ENCODE data around the gene AUTS2. TPM values are rescaled to one million over a fixed set of nuclear protein-coding genes. Genes with fewer than 3 reads are reported as not detected.

The AUTS2 gene
- total and polyA plus RNA-seq, 2 experiments from 2014 or later: 32.0 to 91.0 TPM

DNA sequence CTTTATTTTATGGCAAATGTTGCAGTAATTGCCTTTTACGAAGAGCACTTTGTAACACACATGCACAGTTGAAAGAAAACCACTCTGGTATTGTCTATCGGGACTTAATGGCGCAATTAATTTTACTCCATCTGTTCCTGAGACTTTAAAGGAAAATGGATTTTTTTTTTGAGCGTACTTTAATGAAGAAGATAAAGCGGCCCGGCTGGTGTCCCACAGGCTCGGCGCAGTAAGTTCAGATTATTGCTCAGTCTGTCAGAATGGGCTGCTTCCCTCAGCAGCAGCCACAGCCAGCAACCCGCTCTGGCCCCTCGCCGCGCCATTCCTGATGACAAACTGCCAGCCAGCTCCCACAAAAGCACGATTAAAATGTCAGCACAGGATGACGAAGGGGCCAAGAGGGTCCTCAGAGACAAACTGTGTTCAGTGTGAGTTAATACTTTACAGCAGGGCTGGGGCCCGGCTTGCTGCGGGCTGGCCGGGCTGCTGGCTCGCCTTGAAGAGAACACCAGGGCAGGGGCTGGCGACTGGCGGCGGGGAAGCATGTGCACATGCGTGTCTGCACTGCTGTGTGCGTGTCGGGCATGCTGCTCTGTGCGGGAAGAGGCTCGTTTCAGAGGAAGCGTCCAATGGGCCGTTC, 1032.7 kb downstream of the AUTS2 start:
- no peak overlapping the region for H3K27ac ChIP-seq (ENCODE audit: low read depth)
- no peak overlapping the region; the same call in 1 of the 2 replicates for H3K4me2 ChIP-seq
- H3K4me3 ChIP-seq: no peak overlapping the region
- H3F3A ChIP-seq (replicated peaks; ENCODE audit: low read depth): no peaks in the 10 kb centered on the region
- peak; percentile 25 for ATAC-seq
- Mint-ChIP-seq H3K27me3 (ENCODE audit: insufficient read depth, low read depth, poor library complexity) (peaks cover 16% of the 10 kb centered on the region), H3K4me1 (peaks cover 39% of the 10 kb centered on the region), H3K36me3 (ENCODE audit: low read depth) (0 out of 3 replicates have a peak, but pooled peaks cover 2% of the 10 kb centered on the region), H3K27ac (no peak overlapping the region), H3K9me3 (no peaks in the 10 kb centered on the region; the same call in 2 of the 3 replicates), H3K4me3 (no peak overlapping the region)
- H3K36me3 ChIP-seq (ENCODE audit: insufficient read depth): no peaks in the 10 kb centered on the region
- TF ChIP-seq ZNF114 (CRISPR knock-in tag; IDR thresholded peaks at IDR 0.05) (no peak), ZNF331 (CRISPR knock-in tag; IDR thresholded peaks at IDR 0.05; ENCODE audit: low read depth) (no peak), EZH2 (IDR thresholded peaks at IDR 0.05; ENCODE audit: low read depth, unreplicated experiment) (no peak), EZH2phosphoT487 (IDR thresholded peaks at IDR 0.05; ENCODE audit: unreplicated experiment) (no peak), JUNB (IDR thresholded peaks at IDR 0.05; ENCODE audit: unreplicated experiment) (no peak), CREB1 (CRISPR knock-in tag; IDR thresholded peaks at IDR 0.05; ENCODE audit: low read depth) (no peak), NANOG (IDR thresholded peaks at IDR 0.05; ENCODE audit: borderline replicate concordance) (no peak), STAT1 (IDR thresholded peaks at IDR 0.05; ENCODE audit: unreplicated experiment) (no peak), POLR2AphosphoS5 (IDR thresholded peaks at IDR 0.05; ENCODE audit: low read depth) (no peak)
- TF ChIP-seq, protein P1, sequence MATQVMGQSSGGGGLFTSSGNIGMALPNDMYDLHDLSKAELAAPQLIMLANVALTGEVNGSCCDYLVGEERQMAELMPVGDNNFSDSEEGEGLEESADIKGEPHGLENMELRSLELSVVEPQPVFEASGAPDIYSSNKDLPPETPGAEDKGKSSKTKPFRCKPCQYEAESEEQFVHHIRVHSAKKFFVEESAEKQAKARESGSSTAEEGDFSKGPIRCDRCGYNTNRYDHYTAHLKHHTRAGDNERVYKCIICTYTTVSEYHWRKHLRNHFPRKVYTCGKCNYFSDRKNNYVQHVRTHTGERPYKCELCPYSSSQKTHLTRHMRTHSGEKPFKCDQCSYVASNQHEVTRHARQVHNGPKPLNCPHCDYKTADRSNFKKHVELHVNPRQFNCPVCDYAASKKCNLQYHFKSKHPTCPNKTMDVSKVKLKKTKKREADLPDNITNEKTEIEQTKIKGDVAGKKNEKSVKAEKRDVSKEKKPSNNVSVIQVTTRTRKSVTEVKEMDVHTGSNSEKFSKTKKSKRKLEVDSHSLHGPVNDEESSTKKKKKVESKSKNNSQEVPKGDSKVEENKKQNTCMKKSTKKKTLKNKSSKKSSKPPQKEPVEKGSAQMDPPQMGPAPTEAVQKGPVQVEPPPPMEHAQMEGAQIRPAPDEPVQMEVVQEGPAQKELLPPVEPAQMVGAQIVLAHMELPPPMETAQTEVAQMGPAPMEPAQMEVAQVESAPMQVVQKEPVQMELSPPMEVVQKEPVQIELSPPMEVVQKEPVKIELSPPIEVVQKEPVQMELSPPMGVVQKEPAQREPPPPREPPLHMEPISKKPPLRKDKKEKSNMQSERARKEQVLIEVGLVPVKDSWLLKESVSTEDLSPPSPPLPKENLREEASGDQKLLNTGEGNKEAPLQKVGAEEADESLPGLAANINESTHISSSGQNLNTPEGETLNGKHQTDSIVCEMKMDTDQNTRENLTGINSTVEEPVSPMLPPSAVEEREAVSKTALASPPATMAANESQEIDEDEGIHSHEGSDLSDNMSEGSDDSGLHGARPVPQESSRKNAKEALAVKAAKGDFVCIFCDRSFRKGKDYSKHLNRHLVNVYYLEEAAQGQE (IDR thresholded peaks at IDR 0.05; ENCODE audit: unreplicated experiment): no peak
- TF ChIP-seq, protein P2, sequence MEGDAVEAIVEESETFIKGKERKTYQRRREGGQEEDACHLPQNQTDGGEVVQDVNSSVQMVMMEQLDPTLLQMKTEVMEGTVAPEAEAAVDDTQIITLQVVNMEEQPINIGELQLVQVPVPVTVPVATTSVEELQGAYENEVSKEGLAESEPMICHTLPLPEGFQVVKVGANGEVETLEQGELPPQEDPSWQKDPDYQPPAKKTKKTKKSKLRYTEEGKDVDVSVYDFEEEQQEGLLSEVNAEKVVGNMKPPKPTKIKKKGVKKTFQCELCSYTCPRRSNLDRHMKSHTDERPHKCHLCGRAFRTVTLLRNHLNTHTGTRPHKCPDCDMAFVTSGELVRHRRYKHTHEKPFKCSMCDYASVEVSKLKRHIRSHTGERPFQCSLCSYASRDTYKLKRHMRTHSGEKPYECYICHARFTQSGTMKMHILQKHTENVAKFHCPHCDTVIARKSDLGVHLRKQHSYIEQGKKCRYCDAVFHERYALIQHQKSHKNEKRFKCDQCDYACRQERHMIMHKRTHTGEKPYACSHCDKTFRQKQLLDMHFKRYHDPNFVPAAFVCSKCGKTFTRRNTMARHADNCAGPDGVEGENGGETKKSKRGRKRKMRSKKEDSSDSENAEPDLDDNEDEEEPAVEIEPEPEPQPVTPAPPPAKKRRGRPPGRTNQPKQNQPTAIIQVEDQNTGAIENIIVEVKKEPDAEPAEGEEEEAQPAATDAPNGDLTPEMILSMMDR (conservative IDR thresholded peaks at IDR 0.05; ENCODE audit: low read depth in 2 of 2): no peak
- TF ChIP-seq, protein P3, sequence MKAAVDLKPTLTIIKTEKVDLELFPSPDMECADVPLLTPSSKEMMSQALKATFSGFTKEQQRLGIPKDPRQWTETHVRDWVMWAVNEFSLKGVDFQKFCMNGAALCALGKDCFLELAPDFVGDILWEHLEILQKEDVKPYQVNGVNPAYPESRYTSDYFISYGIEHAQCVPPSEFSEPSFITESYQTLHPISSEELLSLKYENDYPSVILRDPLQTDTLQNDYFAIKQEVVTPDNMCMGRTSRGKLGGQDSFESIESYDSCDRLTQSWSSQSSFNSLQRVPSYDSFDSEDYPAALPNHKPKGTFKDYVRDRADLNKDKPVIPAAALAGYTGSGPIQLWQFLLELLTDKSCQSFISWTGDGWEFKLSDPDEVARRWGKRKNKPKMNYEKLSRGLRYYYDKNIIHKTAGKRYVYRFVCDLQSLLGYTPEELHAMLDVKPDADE (IDR thresholded peaks at IDR 0.05): no peak
- TF ChIP-seq, protein P4, sequence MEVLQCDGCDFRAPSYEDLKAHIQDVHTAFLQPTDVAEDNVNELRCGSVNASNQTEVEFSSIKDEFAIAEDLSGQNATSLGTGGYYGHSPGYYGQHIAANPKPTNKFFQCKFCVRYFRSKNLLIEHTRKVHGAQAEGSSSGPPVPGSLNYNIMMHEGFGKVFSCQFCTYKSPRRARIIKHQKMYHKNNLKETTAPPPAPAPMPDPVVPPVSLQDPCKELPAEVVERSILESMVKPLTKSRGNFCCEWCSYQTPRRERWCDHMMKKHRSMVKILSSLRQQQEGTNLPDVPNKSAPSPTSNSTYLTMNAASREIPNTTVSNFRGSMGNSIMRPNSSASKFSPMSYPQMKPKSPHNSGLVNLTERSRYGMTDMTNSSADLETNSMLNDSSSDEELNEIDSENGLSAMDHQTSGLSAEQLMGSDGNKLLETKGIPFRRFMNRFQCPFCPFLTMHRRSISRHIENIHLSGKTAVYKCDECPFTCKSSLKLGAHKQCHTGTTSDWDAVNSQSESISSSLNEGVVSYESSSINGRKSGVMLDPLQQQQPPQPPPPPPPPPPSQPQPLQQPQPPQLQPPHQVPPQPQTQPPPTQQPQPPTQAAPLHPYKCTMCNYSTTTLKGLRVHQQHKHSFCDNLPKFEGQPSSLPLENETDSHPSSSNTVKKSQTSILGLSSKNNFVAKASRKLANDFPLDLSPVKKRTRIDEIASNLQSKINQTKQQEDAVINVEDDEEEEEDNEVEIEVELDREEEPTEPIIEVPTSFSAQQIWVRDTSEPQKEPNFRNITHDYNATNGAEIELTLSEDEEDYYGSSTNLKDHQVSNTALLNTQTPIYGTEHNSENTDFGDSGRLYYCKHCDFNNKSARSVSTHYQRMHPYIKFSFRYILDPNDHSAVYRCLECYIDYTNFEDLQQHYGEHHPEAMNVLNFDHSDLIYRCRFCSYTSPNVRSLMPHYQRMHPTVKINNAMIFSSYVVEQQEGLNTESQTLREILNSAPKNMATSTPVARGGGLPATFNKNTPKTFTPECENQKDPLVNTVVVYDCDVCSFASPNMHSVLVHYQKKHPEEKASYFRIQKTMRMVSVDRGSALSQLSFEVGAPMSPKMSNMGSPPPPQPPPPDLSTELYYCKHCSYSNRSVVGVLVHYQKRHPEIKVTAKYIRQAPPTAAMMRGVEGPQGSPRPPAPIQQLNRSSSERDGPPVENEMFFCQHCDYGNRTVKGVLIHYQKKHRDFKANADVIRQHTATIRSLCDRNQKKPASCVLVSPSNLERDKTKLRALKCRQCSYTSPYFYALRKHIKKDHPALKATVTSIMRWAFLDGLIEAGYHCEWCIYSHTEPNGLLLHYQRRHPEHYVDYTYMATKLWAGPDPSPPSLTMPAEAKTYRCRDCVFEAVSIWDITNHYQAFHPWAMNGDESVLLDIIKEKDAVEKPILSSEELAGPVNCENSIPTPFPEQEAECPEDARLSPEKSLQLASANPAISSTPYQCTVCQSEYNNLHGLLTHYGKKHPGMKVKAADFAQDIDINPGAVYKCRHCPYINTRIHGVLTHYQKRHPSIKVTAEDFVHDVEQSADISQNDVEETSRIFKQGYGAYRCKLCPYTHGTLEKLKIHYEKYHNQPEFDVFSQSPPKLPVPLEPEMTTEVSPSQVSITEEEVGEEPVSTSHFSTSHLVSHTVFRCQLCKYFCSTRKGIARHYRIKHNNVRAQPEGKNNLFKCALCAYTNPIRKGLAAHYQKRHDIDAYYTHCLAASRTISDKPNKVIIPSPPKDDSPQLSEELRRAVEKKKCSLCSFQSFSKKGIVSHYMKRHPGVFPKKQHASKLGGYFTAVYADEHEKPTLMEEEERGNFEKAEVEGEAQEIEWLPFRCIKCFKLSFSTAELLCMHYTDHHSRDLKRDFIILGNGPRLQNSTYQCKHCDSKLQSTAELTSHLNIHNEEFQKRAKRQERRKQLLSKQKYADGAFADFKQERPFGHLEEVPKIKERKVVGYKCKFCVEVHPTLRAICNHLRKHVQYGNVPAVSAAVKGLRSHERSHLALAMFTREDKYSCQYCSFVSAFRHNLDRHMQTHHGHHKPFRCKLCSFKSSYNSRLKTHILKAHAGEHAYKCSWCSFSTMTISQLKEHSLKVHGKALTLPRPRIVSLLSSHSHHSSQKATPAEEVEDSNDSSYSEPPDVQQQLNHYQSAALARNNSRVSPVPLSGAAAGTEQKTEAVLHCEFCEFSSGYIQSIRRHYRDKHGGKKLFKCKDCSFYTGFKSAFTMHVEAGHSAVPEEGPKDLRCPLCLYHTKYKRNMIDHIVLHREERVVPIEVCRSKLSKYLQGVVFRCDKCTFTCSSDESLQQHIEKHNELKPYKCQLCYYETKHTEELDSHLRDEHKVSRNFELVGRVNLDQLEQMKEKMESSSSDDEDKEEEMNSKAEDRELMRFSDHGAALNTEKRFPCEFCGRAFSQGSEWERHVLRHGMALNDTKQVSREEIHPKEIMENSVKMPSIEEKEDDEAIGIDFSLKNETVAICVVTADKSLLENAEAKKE (CRISPR knock-in tag; IDR thresholded peaks at IDR 0.05): no peak
- no peaks in the 10 kb centered on the region for H3K79me2 ChIP-seq (replicated peaks; ENCODE audit: insufficient read depth)
- H3K9me2 ChIP-seq (ENCODE audit: insufficient read depth): 0 out of 2 replicates have a peak, but pooled peaks cover 1% of the 10 kb centered on the region
- H2AFZ ChIP-seq: no peak overlapping the region
- no peaks in the 10 kb centered on the region for H3K27me3 ChIP-seq (ENCODE audit: insufficient read depth)
- no peaks in the 10 kb centered on the region for H4K20me1 ChIP-seq (replicated peaks; ENCODE audit: insufficient read depth)
- peaks cover 20% of the 10 kb centered on the region for H3K4me1 ChIP-seq (ENCODE audit: insufficient read depth)
- no peak for DNase-seq (ENCODE audit: low spot score)

Data from GM23338 (cell line).